Measurements from ENCODE around the gene HSPA12B. TPM values are rescaled to one million over a fixed set of nuclear protein-coding genes. Genes with fewer than 3 reads are reported as not detected.

The HSPA12B gene, protein sequence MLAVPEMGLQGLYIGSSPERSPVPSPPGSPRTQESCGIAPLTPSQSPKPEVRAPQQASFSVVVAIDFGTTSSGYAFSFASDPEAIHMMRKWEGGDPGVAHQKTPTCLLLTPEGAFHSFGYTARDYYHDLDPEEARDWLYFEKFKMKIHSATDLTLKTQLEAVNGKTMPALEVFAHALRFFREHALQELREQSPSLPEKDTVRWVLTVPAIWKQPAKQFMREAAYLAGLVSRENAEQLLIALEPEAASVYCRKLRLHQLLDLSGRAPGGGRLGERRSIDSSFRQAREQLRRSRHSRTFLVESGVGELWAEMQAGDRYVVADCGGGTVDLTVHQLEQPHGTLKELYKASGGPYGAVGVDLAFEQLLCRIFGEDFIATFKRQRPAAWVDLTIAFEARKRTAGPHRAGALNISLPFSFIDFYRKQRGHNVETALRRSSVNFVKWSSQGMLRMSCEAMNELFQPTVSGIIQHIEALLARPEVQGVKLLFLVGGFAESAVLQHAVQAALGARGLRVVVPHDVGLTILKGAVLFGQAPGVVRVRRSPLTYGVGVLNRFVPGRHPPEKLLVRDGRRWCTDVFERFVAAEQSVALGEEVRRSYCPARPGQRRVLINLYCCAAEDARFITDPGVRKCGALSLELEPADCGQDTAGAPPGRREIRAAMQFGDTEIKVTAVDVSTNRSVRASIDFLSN
- total RNA-seq: 10 to 100 TPM; 18.4 to 53.7 (median 21.5) TPM

GRCh38 chr20:3732327-3733118, at the start of gene HSPA12B:
Gene HSPA12B (plus strand): TSS chr20:3732685. CDS start chr20:3738675, 5,990 bp downstream.
- TF ChIP-seq POLR2AphosphoS5 (IDR thresholded peaks at IDR 0.05): no peak
- TF ChIP-seq, protein P1, sequence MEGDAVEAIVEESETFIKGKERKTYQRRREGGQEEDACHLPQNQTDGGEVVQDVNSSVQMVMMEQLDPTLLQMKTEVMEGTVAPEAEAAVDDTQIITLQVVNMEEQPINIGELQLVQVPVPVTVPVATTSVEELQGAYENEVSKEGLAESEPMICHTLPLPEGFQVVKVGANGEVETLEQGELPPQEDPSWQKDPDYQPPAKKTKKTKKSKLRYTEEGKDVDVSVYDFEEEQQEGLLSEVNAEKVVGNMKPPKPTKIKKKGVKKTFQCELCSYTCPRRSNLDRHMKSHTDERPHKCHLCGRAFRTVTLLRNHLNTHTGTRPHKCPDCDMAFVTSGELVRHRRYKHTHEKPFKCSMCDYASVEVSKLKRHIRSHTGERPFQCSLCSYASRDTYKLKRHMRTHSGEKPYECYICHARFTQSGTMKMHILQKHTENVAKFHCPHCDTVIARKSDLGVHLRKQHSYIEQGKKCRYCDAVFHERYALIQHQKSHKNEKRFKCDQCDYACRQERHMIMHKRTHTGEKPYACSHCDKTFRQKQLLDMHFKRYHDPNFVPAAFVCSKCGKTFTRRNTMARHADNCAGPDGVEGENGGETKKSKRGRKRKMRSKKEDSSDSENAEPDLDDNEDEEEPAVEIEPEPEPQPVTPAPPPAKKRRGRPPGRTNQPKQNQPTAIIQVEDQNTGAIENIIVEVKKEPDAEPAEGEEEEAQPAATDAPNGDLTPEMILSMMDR (IDR thresholded peaks at IDR 0.05): no peak
- no peak for TF ChIP-seq EP300 (IDR thresholded peaks at IDR 0.05)
- no peak for TF ChIP-seq POLR2A (IDR thresholded peaks at IDR 0.05)
- peaks cover 0 to 13% (median 2%) of the 10 kb centered on the region in 4 donors for H3K27me3 ChIP-seq
- whole genome bisulfite sequencing, 2 donors: 10 to 50% methylated on average over 1 to 13 of the region's 67 CpGs
- ATAC-seq (ENCODE audit: low FRiP score in 2 of 2): peak in 1 of 2 donors; percentile 65
- no peaks in the 10 kb centered on the region for H3K9me3 ChIP-seq
- H3K27ac ChIP-seq: peak within 1 kb of the TSS; percentile 80 to 89 (median 84)
- H3K4me3 ChIP-seq: peak within 1 kb of the TSS; percentile 52 to 58 (median 55)
- peaks cover 0 to 7% (median 0%) of the 10 kb centered on the region in 4 donors for H3K36me3 ChIP-seq
- H3K4me1 ChIP-seq: peaks cover 49 to 65% (median 56%) of the 10 kb centered on the region in 4 donors
- peak in 1 of 2 donors; percentile 84 for DNase-seq

DNA sequence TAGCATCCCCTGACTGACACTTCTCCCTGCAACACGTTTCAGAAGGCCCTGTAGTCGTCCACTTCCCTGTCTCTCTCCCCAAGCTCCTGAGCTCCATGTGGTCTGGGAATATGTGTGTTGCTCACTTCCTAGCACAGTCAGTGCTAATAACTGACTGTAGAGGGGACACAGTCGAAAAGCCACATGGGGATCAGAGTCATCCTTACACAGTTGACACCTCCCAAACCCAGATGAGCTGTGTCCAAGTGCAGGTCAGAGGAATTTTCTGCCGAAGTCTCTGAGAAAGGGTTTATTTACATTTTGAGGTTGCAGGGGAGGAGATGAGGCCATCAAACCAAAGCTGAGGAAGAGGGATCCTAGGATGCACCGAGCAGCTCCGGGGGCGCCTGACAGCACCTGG, 47.1 kb upstream of the HSPA12B start:
- TF ChIP-seq POLR2A (IDR thresholded peaks at IDR 0.05) (no peak), POLR2AphosphoS5 (IDR thresholded peaks at IDR 0.05) (no peak), EP300 (IDR thresholded peaks at IDR 0.05) (no peak)
- TF ChIP-seq, protein P1 (IDR thresholded peaks at IDR 0.05): no peak
- no peak for DNase-seq
- Histone ChIP-seq H3K9me3 (no peaks in the 10 kb centered on the region), H3K27me3 (peaks cover 0 to 15% (median 5%) of the 10 kb centered on the region in 4 donors), H3K4me3 (no peak overlapping the region), H3K36me3 (no peaks in the 10 kb centered on the region), H3K4me1 (peaks cover 15 to 19% (median 17%) of the 10 kb centered on the region in 4 donors), H3K27ac (no peak overlapping the region)
- 47 to 78% methylated on average over 4 to 7 of the region's 7 CpGs for WGBS, 2 donors
- no peak for ATAC-seq (ENCODE audit: low FRiP score in 2 of 2)

DNA sequence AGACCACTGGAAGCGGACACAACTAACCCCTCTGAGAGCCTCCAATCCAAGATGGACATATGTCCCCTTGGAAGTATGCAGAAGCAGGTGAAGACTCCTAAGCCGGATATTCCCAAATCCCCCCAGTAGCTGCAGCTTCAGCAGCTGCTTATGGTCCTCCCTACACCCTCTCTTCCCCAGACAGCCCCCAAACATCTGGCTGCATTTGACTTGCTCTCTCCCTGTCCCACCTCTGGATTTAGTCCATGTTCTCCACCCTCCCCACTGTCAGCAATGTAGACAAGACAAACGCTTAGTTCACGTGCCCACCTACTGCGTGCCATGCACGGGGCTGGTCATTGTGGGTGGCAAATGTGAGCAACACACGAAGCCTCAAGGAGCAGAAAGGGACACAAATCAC, 46.1 kb upstream of the HSPA12B start:
- 80 to 87% methylated on average over 7 of the region's 7 CpGs for WGBS, 2 donors
- no peaks in the 10 kb centered on the region for H3K9me3 ChIP-seq
- no peak overlapping the region for H3K4me3 ChIP-seq
- H3K36me3 ChIP-seq: no peaks in the 10 kb centered on the region
- H3K27ac ChIP-seq: no peak overlapping the region
- DNase-seq (no peak), ATAC-seq (ENCODE audit: low FRiP score in 2 of 2) (no peak)
- peaks cover 11 to 16% (median 13%) of the 10 kb centered on the region in 4 donors for H3K4me1 ChIP-seq
- TF ChIP-seq EP300 (IDR thresholded peaks at IDR 0.05) (no peak), POLR2AphosphoS5 (IDR thresholded peaks at IDR 0.05) (no peak), POLR2A (IDR thresholded peaks at IDR 0.05) (no peak)
- TF ChIP-seq, protein P1 (IDR thresholded peaks at IDR 0.05): no peak
- H3K27me3 ChIP-seq: peaks cover 0 to 10% (median 5%) of the 10 kb centered on the region in 4 donors

DNA sequence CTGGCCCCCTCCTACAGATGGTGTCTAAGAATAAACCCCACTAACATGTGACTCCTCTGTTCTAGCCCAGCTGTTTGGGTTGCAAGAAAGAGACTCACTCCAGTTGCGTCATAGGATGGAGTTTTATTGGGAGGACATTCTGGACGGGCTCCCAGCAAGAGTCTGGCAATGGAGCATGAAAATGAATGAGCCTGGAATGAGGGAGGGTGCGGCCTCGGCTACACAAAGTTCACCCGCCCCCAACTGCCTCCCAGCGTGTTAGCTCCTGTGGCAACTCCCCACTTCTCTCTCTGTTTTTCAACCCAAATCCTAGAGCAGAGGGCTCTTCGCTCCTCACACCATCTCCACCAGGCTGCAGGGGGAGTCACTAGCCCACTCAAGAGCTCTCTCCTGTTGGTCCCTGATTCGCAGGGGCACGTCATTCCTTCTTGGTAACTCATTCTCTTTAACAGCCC, 45.6 kb upstream of the HSPA12B start:
- Histone ChIP-seq H3K4me3 (no peak overlapping the region), H3K4me1 (peaks cover 6 to 11% (median 8%) of the 10 kb centered on the region in 4 donors), H3K9me3 (no peaks in the 10 kb centered on the region), H3K27me3 (peaks cover 0 to 6% (median 3%) of the 10 kb centered on the region in 4 donors), H3K36me3 (no peaks in the 10 kb centered on the region), H3K27ac (peak overlapping the region in 1 of 4 donors; percentile 53)
- DNase-seq (peak in 1 of 2 donors; percentile 34), ATAC-seq (ENCODE audit: low FRiP score in 2 of 2) (peak; percentile 12 to 87)
- 47 to 52% methylated on average over 8 to 9 of the region's 9 CpGs for WGBS, 2 donors
- TF ChIP-seq EP300 (IDR thresholded peaks at IDR 0.05) (no peak), POLR2AphosphoS5 (IDR thresholded peaks at IDR 0.05) (peak in 1 of 2 donors; percentile 10), POLR2A (IDR thresholded peaks at IDR 0.05) (no peak)
- TF ChIP-seq, protein P1 (IDR thresholded peaks at IDR 0.05): no peak

Measured in upper lobe of left lung (tissue), 6 donors.